Fibroblast of lung (primary cell): ENCODE data around the gene HCRTR2.

Experiments used
- EZH2 ChIP-seq: IDR thresholded peaks from 2 replicates; pipeline ENCODE4 v1.5.1; 2012; ENCODE audit warnings: low read length, control low read depth, mild to moderate bottlenecking; ENCODE audit errors: missing control alignments
- TF ChIP-seq, protein P1 (sequence below), 2 donors: IDR thresholded peaks in 1 of 2; conservative IDR thresholded peaks in 1 of 2; 1 replicate in 1 of 2; 2 replicates in 1 of 2; pipeline ENCODE4 v1.5.1; 2011 to 2012; ENCODE audit warnings: low read length in 2 of 2, control low read depth in 1 of 2, inconsistent platforms in 1 of 2, low read depth in 1 of 2, mild to moderate bottlenecking in 1 of 2

DNA sequence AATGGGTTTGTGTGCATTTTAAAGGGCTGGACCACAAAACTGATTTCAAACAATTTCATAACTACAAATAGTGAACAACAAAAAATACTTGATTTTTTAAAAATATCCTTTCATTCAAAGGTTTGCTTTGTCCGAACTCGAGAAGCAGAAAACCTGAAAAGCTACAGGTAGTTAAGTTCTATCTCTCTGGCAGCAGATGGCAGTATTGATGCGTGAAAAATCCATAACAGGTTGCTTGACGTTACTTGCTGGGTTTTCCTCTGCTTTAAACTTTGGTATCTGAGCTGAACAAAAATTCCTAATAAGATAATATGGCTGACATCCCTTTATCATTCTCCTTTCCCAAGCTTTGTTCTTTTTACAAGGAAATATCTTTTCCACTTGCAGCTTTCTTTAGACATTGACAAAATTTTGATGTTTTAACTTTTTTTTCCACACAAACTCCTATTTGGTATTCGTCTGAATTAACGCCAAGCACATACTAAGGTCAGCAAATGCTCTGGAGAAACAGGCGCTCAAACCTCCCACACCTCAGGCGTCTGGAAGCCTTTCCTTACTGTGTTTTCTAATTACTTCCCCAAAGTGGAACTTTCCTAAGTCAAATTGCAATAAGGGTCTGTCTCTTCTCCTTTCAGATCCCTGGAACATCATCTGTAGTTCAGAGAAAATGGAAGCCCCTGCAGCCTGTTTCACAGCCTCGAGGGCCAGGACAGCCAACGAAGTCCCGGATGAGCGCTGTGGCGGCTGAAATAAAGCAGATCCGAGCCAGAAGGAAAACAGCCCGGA, 102.6 kb downstream of the HCRTR2 start:
- no peak for TF ChIP-seq EZH2
- TF ChIP-seq, protein P1, sequence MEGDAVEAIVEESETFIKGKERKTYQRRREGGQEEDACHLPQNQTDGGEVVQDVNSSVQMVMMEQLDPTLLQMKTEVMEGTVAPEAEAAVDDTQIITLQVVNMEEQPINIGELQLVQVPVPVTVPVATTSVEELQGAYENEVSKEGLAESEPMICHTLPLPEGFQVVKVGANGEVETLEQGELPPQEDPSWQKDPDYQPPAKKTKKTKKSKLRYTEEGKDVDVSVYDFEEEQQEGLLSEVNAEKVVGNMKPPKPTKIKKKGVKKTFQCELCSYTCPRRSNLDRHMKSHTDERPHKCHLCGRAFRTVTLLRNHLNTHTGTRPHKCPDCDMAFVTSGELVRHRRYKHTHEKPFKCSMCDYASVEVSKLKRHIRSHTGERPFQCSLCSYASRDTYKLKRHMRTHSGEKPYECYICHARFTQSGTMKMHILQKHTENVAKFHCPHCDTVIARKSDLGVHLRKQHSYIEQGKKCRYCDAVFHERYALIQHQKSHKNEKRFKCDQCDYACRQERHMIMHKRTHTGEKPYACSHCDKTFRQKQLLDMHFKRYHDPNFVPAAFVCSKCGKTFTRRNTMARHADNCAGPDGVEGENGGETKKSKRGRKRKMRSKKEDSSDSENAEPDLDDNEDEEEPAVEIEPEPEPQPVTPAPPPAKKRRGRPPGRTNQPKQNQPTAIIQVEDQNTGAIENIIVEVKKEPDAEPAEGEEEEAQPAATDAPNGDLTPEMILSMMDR (conservative IDR thresholded peaks at IDR 0.05 in 1 of 2, IDR thresholded peaks at IDR 0.05 in 1 of 2; ENCODE audit: low read depth in 1 of 2, low read length in 2 of 2), result peak; percentile 56 to 68
